H1 (cell line): ENCODE measurements around the gene CPPED1. TPM values are rescaled to one million over a fixed set of nuclear protein-coding genes. Genes with fewer than 3 reads are reported as not detected.

Source experiments
- CTCF ChIA-PET: fragments of 300-600 bp; sonication (Branson Sonifier 250); formaldehyde crosslinking; loops from one replicate; lab custom pipeline; 2021; ENCODE audit not compliant: partially characterized antibody; lab: Charles Lee
- POLR2A ChIA-PET: fragments of 300-600 bp; sonication (Branson Sonifier 250); formaldehyde crosslinking; loops from one replicate; lab custom pipeline; 2021; ENCODE audit warnings: inconsistent platforms; ENCODE audit not compliant: partially characterized antibody; lab: Charles Lee
- DNase-seq, 2 experiments: peaks; one replicate each; pipeline versions ENCODE4 v3.0.0 to v3.0.0-alpha.2; 2010 to 2022; ENCODE audit warnings: low spot score in 2 of 2, low read depth in 1 of 2, mixed read lengths in 1 of 2
- FAIRE-seq: peaks from 2 replicates; lab custom pipeline; 2011; peaks lifted over from hg19 to GRCh38; lab: Jason Lieb, UNC
- H2AFZ ChIP-seq: 2 replicates; pipeline ENCODE4 v1.8.1; 2012; ENCODE audit warnings: low read length, inconsistent platforms
- H2AK5ac ChIP-seq: 2 replicates; pipeline ENCODE4 v1.6.1; 2013; ENCODE audit warnings: low read depth, low read length
- H2BK120ac ChIP-seq: replicated peaks from 2 replicates; pipeline ENCODE3; 2013; ENCODE audit warnings: low read depth, low read length, inconsistent platforms
- H2BK12ac ChIP-seq: 2 replicates; pipeline ENCODE4 v1.6.1; 2013; ENCODE audit warnings: low read depth, low read length
- H2BK15ac ChIP-seq: 2 replicates; pipeline ENCODE4 v1.6.1; 2013; ENCODE audit warnings: low read length
- H2BK20ac ChIP-seq: 2 replicates; pipeline ENCODE4 v1.6.1; 2013; ENCODE audit warnings: low read length
- H2BK5ac ChIP-seq: 2 replicates; pipeline ENCODE4 v1.6.1; 2013; ENCODE audit warnings: low read depth, low read length
- H3K14ac ChIP-seq: 2 replicates; pipeline ENCODE4 v1.6.1; 2013; ENCODE audit warnings: inconsistent platforms; ENCODE audit not compliant: insufficient read length
- H3K18ac ChIP-seq: 2 replicates; pipeline ENCODE4 v1.6.1; 2013; ENCODE audit warnings: low read length; ENCODE audit errors: extremely low read depth
- H3K23ac ChIP-seq: 2 replicates; pipeline ENCODE4 v1.6.1; 2013; ENCODE audit warnings: inconsistent platforms; ENCODE audit not compliant: insufficient read length
- H3K23me2 ChIP-seq: 2 replicates; pipeline ENCODE4 v1.6.1; 2013; ENCODE audit warnings: low read depth, low read length
- H3K27ac ChIP-seq: 2 replicates; pipeline ENCODE4 v1.6.1; 2011; ENCODE audit warnings: low read depth, low read length, inconsistent platforms
- H3K27me3 ChIP-seq, 4 experiments: replicated peaks in 1 of 4; 1 replicate in 1 of 4; 2 replicates in 3 of 4; pipeline versions ENCODE4 v1.6.1 to v1.8.1; 2011 to 2013; ENCODE audit warnings: low read length in 3 of 4, mild to moderate bottlenecking in 3 of 4, inconsistent platforms in 2 of 4, mixed read lengths in 2 of 4, moderate library complexity in 1 of 4; ENCODE audit not compliant: control insufficient read depth in 3 of 4, insufficient read depth in 3 of 4; ENCODE audit errors: extremely low read depth in 1 of 4
- H3K36me3 ChIP-seq, 4 experiments: 2 replicates each; pipeline versions ENCODE4 v1.6.1 to v1.8.1; 2011 to 2013; ENCODE audit warnings: mild to moderate bottlenecking in 4 of 4, low read length in 3 of 4, moderate library complexity in 2 of 4, control low read depth in 1 of 4, inconsistent platforms in 1 of 4; ENCODE audit not compliant: insufficient read depth in 4 of 4, control insufficient read depth in 2 of 4
- H3K4ac ChIP-seq: replicated peaks from 2 replicates; pipeline ENCODE3; 2013; ENCODE audit warnings: low read length, low read depth, mixed read lengths, inconsistent platforms; ENCODE audit not compliant: insufficient read length
- H3K4me1 ChIP-seq, 4 experiments: replicated peaks in 1 of 4; 1 replicate in 1 of 4; 2 replicates in 3 of 4; pipeline versions ENCODE4 v1.6.1 to v1.8.1; 2011 to 2013; ENCODE audit warnings: low read length in 3 of 4, inconsistent platforms in 2 of 4, mixed read lengths in 1 of 4; ENCODE audit not compliant: insufficient read depth in 4 of 4, control insufficient read depth in 3 of 4
- H3K4me2 ChIP-seq, 2 experiments: 2 replicates each; pipeline versions ENCODE4 v1.6.1 to v1.8.1; 2011 to 2013; ENCODE audit warnings: low read depth in 2 of 2, low read length in 2 of 2, control low read depth in 1 of 2, inconsistent platforms in 1 of 2, mild to moderate bottlenecking in 1 of 2; ENCODE audit not compliant: insufficient read depth in 1 of 2
- H3K4me3 ChIP-seq, 4 experiments: fragments of 200-600, 300-600 bp in 1 of 4; sonication (generic), shearing (Covaris generic), sonication (Bioruptor Twin) in 1 of 4; 2 replicates each; pipeline versions ENCODE4 v1.5.1 to v1.8.1; 2011 to 2016; ENCODE audit warnings: low read length in 4 of 4, low read depth in 3 of 4, control low read depth in 2 of 4, inconsistent platforms in 2 of 4, mild to moderate bottlenecking in 2 of 4, mixed read lengths in 1 of 4, moderate library complexity in 1 of 4; ENCODE audit not compliant: insufficient read depth in 2 of 4; ENCODE audit errors: extremely low read depth in 1 of 4
- H3K56ac ChIP-seq: replicated peaks from 2 replicates; pipeline ENCODE3; 2013; ENCODE audit warnings: low read depth, mild to moderate bottlenecking, mixed read lengths, low read length, inconsistent platforms; ENCODE audit not compliant: insufficient read length
- H3K79me1 ChIP-seq: 2 replicates; pipeline ENCODE4 v1.6.1; 2013; ENCODE audit warnings: low read depth, low read length, control low read depth
- H3K79me2 ChIP-seq, 2 experiments: 2 replicates each; pipeline versions ENCODE4 v1.6.1 to v1.8.1; 2012 to 2013; ENCODE audit warnings: low read length in 2 of 2, mild to moderate bottlenecking in 2 of 2, inconsistent platforms in 1 of 2; ENCODE audit not compliant: insufficient read depth in 2 of 2, control insufficient read depth in 1 of 2
- H3K9ac ChIP-seq, 4 experiments: replicated peaks in 1 of 4; 1 replicate in 1 of 4; 2 replicates in 3 of 4; pipeline versions ENCODE4 v1.6.1 to v1.8.1; 2011 to 2013; ENCODE audit warnings: low read depth in 3 of 4, low read length in 3 of 4, control low read depth in 2 of 4, mild to moderate bottlenecking in 2 of 4, moderate library complexity in 2 of 4, inconsistent platforms in 1 of 4; ENCODE audit errors: extremely low read depth in 1 of 4
- H3K9me3 ChIP-seq, 2 experiments: 2 replicates each; pipeline versions ENCODE4 v1.6.1 to v1.8.1; 2012 to 2013; ENCODE audit warnings: mild to moderate bottlenecking in 2 of 2, moderate library complexity in 2 of 2, control low read depth in 1 of 2, inconsistent platforms in 1 of 2, low read depth in 1 of 2, low read length in 1 of 2, mixed read lengths in 1 of 2; ENCODE audit not compliant: insufficient read depth in 2 of 2
- H4K20me1 ChIP-seq, 2 experiments: replicated peaks in 1 of 2; 2 replicates each; pipeline versions ENCODE3 to v1.8.1; 2011 to 2013; ENCODE audit warnings: inconsistent platforms in 2 of 2, low read length in 2 of 2, mild to moderate bottlenecking in 1 of 2; ENCODE audit not compliant: insufficient read depth in 2 of 2, control insufficient read depth in 1 of 2
- H4K5ac ChIP-seq: 2 replicates; pipeline ENCODE4 v1.6.1; 2013; ENCODE audit warnings: low read length, low read depth, mixed read lengths, inconsistent platforms; ENCODE audit not compliant: insufficient read length
- H4K8ac ChIP-seq: 2 replicates; pipeline ENCODE4 v1.8.0; 2013; ENCODE audit warnings: mild to moderate bottlenecking, moderate library complexity, low read length, inconsistent platforms; ENCODE audit not compliant: insufficient read depth; ENCODE audit errors: extremely low read depth
- H4K91ac ChIP-seq: replicated peaks from 2 replicates; pipeline ENCODE3; 2013; ENCODE audit warnings: low read length, mixed read lengths, inconsistent platforms; ENCODE audit not compliant: insufficient read length
- CHD2 ChIP-seq: IDR thresholded peaks from 2 replicates; pipeline ENCODE4 v1.6.1; 2012; ENCODE audit warnings: low read length, improper control_type of control experiment
- NANOG ChIP-seq: IDR thresholded peaks from 2 replicates; pipeline ENCODE4 v1.6.1; 2011; ENCODE audit warnings: low read length, low read depth, mild to moderate bottlenecking, inconsistent platforms; ENCODE audit not compliant: insufficient read depth, poor library complexity, severe bottlenecking
- NRF1 ChIP-seq: IDR thresholded peaks from 2 replicates; pipeline ENCODE4 v1.6.1; 2011; ENCODE audit warnings: mild to moderate bottlenecking, low read depth, low read length, improper control_type of control experiment
- SIRT6 ChIP-seq: IDR thresholded peaks from one replicate; pipeline ENCODE4 v1.7.1; 2012; ENCODE audit warnings: low read length, inconsistent platforms
- ZNF274 ChIP-seq: IDR thresholded peaks from 2 replicates; pipeline ENCODE4 v1.7.0; 2012; ENCODE audit warnings: low read length, borderline replicate concordance; ENCODE audit errors: extremely low read depth
- WGBS, 2 experiments: shearing (Covaris generic) in 1 of 2; methylation state at CpG; one replicate each; pipeline versions ENCODE4 v1.1.6 to v1.1.7; 2013 to 2015; ENCODE audit warnings: low lambda C conversion rate in 2 of 2, mixed read lengths in 2 of 2, inconsistent platforms in 1 of 2, low coverage in 1 of 2, missing lambda C conversion rate in 1 of 2; ENCODE audit not compliant: insufficient replicate concordance in 2 of 2, insufficient coverage in 1 of 2, insufficient read length in 1 of 2; ENCODE audit errors: extremely low coverage in 1 of 2, missing lambda C conversion rate in 1 of 2; 5-methylcytosine and 5-hydroxymethylcytosine counted together
- polyA plus RNA-seq, 7 experiments: library from polyadenylated mRNA; depleted of rRNA in 3 of 7; stranded (reverse) in 5 of 7; unstranded in 2 of 7; fragments of >200 nt in 5 of 7; fragments of 200-250 nt in 2 of 7; gene quantifications; 1 replicate in 5 of 7; 2 replicates in 1 of 7; 4 replicates in 1 of 7; pipeline versions ENCODE4 v1.2.1 to v1.2.3, GENCODE V29; 2011 to 2013; ENCODE audit warnings: missing spikeins in 2 of 7, mixed read lengths in 2 of 7
- total RNA-seq: library from RNA; stranded (reverse); fragmentation: NEBNext Ultra II Directional; extraction: Animal tissue kit (Norgen Biotek cat#: 25700); gene quantifications from 2 replicates; pipeline ENCODE4 v1.2.1, GENCODE V29; 2021

Gene CPPED1
- total and polyA plus RNA-seq, 2 of the 8 experiments (the other 6 are each of a cell fraction or from before 2014, with no cell fraction given): 3.5 to 11.2 TPM

DNA sequence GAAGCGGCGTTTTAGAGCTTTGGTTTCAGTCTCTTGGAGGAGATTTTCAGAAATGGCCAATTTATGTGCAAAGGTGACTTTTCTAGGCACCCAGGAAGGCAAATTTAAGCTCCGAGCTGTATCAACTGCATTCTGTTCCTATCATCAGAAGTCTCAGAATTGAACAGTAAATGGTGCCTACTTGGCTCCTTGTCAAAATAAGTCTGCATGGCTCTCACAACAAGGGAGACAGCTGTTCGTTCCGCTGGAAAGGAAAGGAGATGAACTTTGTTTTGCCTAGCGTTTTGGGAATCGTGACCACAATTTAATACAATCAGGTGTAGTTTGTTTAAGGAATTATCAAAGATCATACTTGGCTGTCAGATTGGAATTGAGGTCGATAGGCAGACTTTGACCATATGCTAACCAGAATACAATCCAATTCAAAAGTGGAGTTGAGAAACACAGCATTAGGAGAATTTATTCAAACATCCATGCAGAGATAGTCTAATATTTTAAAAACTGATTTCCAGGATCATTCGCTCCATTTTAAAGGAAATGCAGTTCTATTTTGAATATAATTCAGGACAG lies 139.4 kb downstream of the CPPED1 start:
- ChIA-PET POLR2A (no interaction called here), CTCF (no interaction called here)
- Histone ChIP-seq H4K8ac (no peak overlapping the region), H3K23ac (no peak overlapping the region), H3K56ac (no peak overlapping the region), H3K23me2 (no peaks in the 10 kb centered on the region; the same call in 1 of the 2 replicates), H2BK120ac (no peak overlapping the region), H3K27me3 (no peaks in the 10 kb centered on the region), H3K4me3 (no peak overlapping the region), H3K18ac (no peak overlapping the region), H2BK5ac (no peak overlapping the region), H3K4me1 (no peaks in the 10 kb centered on the region), H3K14ac (no peak overlapping the region), H2AK5ac (no peak overlapping the region), H3K9me3 (peaks cover 0 to 6% of the 10 kb centered on the region in 2 experiments; a peak in 1 of 4 replicates), H2BK15ac (no peak overlapping the region), H3K27ac (no peak overlapping the region), H3K9ac (no peak overlapping the region), H3K36me3 (no peaks in the 10 kb centered on the region), H3K79me2 (no peaks in the 10 kb centered on the region), H3K4ac (no peak overlapping the region), H2AFZ (no peak overlapping the region), H3K79me1 (no peaks in the 10 kb centered on the region), H2BK20ac (no peak overlapping the region), H4K20me1 (no peaks in the 10 kb centered on the region), H3K4me2 (no peak overlapping the region), H4K5ac (no peak overlapping the region), H4K91ac (no peak overlapping the region), H2BK12ac (no peak overlapping the region)
- DNase-seq: no peak
- 93% methylated on average over 9 of the region's 9 CpGs; no CpG with 5 or more reads in 1 of the 2 experiments for WGBS, 2 experiments
- no peak for FAIRE-seq
- TF ChIP-seq NANOG (no peak), NRF1 (no peak), CHD2 (no peak), SIRT6 (no peak), ZNF274 (no peak)
